IgD-negative memory B cell (primary cell): ENCODE data around the gene FKBP15. TPM values are rescaled to one million over a fixed set of nuclear protein-coding genes. Genes with fewer than 3 reads are reported as not detected.
"Not testable (repeated sequence)": the region's sequence is repeated elsewhere in the genome, so short reads cannot be mapped to it uniquely, and the experiment has no call there.

Experiments used
- H3K27ac Mint-ChIP-seq, 3 donors: one replicate each; pipeline ENCODE4 v1.8.0; 2020 to 2022; ENCODE audit warnings: mild to moderate bottlenecking in 3 of 3, mixed read lengths in 3 of 3, moderate library complexity in 1 of 3
- H3K27me3 Mint-ChIP-seq: one replicate; pipeline ENCODE4 v1.8.0; 2021; ENCODE audit warnings: mixed read lengths
- H3K36me3 Mint-ChIP-seq: one replicate; pipeline ENCODE4 v1.8.0; 2020; ENCODE audit warnings: mild to moderate bottlenecking, mixed read lengths
- H3K4me1 Mint-ChIP-seq, 3 donors: one replicate each; pipeline ENCODE4 v1.8.0; 2020 to 2022; ENCODE audit warnings: mixed read lengths in 3 of 3, mild to moderate bottlenecking in 1 of 3
- H3K4me3 Mint-ChIP-seq, 4 donors: one replicate each; pipeline ENCODE4 v1.8.0; 2020 to 2022; ENCODE audit warnings: mild to moderate bottlenecking in 4 of 4, mixed read lengths in 4 of 4, moderate library complexity in 3 of 4
- H3K9me3 Mint-ChIP-seq, 3 donors: one replicate each; pipeline ENCODE4 v1.8.0; 2020 to 2021; ENCODE audit warnings: mixed read lengths in 3 of 3, mild to moderate bottlenecking in 1 of 3
- polyA plus RNA-seq: library from polyadenylated mRNA; unstranded; fragments of 300-500 nt; fragmentation: Illumina TruSeq; gene quantifications from one replicate; pipeline ENCODE4 v1.2.3, GENCODE V29; 2021

FKBP15 gene
- polyA plus RNA-seq, 1 donor from 2014 or later: 16.8 TPM

DNA sequence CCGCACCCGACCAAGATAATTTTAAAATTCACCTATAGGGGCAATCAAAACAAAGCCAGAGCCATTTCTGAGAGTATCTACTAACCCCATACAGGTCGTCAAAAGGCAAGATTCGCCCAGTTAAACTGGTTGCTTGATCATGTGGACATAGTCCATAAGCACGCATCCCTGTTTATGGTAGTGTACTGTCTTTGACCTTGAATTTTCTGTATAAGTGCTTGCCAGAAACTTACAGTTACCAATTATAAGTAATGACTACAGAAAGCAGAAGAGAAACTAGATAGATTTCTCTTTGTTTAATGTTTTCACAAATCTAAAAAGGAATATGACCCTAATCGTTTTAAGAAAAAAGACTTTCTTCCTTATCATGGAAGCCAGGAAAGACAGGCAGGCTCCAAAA is 25.9 kb upstream of the FKBP15 start:
- Mint-ChIP-seq H3K4me1 (peaks cover 0 to 7% (median 4%) of the 10 kb centered on the region in 3 donors), H3K36me3 (peaks cover 3% of the 10 kb centered on the region), H3K4me3 (no peak overlapping the region), H3K27me3 (no peaks in the 10 kb centered on the region), H3K9me3 (no peaks in the 10 kb centered on the region), H3K27ac (no peak overlapping the region)

DNA sequence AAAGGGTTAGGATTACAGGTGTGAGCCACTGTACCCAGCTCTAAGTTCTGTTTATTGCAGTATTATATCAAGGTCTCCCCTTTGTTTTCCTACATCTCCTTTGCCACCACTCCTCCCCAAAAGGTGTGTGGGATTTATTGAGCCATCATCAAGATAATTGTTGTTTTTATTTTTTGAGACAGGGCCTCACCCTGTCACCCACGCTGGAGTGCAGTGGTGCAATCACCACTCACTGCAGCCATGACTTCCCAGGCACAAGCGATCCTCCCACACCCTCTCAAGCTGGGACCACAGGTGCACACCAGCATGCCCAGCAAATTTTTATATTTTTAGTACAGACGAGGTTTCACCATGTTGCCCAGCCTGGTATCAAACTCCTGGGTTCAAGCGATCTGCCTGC is 24.8 kb upstream of the FKBP15 start:
- H3K9me3 Mint-ChIP-seq: no peaks in the 10 kb centered on the region
- no peak overlapping the region for H3K27ac Mint-ChIP-seq
- H3K27me3 Mint-ChIP-seq: no peaks in the 10 kb centered on the region
- no peak overlapping the region for H3K4me3 Mint-ChIP-seq
- peaks cover 3% of the 10 kb centered on the region for H3K36me3 Mint-ChIP-seq
- peaks cover 0 to 7% (median 6%) of the 10 kb centered on the region in 3 donors for H3K4me1 Mint-ChIP-seq

DNA sequence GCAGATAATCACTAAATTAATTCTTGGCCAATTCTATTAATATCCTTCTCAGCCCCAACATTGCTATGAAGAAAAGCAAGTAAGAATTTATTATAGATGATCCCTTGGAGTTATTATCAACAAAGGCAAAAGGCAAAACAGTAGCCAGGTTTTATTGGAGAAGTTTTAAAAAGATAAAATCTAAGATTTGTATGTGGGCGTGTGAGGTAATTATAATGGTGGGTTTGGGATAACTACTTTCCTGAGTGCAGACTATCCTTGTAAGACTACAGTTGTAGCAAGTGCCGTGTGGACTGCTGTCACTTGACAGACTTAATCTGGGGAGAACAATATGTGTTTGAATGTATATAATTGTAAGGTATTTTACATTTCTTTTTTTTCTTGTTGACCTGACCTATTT is 23.5 kb upstream of the FKBP15 start:
- H3K4me1 Mint-ChIP-seq: peaks cover 0 to 7% (median 6%) of the 10 kb centered on the region in 3 donors

DNA sequence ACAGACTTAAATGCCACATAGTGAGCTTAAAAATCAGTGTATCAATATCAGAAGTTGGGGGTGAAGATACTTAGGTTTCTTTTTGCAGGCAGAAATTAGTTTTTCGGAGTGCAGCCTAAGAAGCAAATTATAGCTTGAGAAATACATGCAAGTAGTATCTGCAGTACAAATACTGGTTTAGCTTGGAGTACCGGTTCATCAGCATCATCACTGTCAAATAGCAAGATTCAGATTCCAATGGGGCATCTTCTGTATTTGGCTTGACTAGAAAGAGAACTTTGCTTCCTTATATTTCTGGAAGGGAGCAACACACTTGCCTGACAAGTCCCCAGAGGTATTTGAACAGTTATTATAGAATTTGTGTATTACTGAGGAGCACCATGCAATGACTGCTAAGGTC is 20.1 kb upstream of the FKBP15 start:
- Mint-ChIP-seq H3K9me3 (no peaks in the 10 kb centered on the region), H3K4me1 (peaks cover 0 to 2% (median 2%) of the 10 kb centered on the region in 3 donors), H3K36me3 (peaks cover 3% of the 10 kb centered on the region), H3K27me3 (peaks cover 1% of the 10 kb centered on the region), H3K27ac (no peak overlapping the region), H3K4me3 (no peak overlapping the region)

More for the DNA sequence above, 23.5 kb upstream of the FKBP15 start:
- H3K27ac Mint-ChIP-seq: no peak overlapping the region
- H3K4me3 Mint-ChIP-seq: no peak overlapping the region
- H3K36me3 Mint-ChIP-seq: peaks cover 3% of the 10 kb centered on the region
- peaks cover 1% of the 10 kb centered on the region for H3K27me3 Mint-ChIP-seq
- H3K9me3 Mint-ChIP-seq: no peaks in the 10 kb centered on the region

DNA sequence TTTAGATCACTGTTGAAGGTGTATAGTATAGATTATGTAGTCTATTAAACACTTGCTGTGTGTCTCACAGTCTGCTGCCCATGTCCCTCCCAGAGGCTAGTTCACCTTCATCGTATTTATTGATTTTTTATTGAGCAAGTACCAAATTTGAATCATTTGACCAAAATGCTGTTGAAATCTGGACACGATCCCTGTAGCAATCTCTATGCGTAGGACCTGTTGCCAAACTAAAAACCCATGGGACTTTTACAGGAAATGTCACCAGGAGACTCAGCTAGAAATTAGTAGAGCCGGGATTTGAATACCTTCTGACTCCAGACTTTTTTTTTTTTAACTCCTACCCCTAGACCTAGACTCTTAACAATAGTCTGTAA is 17.8 kb upstream of the FKBP15 start:
- peaks cover 7 to 11% (median 9%) of the 10 kb centered on the region in 3 donors for H3K4me1 Mint-ChIP-seq
- peaks cover 2% of the 10 kb centered on the region for H3K36me3 Mint-ChIP-seq
- no peaks in the 10 kb centered on the region for H3K9me3 Mint-ChIP-seq
- no peak overlapping the region for H3K27ac Mint-ChIP-seq
- H3K4me3 Mint-ChIP-seq: no peak overlapping the region
- H3K27me3 Mint-ChIP-seq: peaks cover 1% of the 10 kb centered on the region

DNA sequence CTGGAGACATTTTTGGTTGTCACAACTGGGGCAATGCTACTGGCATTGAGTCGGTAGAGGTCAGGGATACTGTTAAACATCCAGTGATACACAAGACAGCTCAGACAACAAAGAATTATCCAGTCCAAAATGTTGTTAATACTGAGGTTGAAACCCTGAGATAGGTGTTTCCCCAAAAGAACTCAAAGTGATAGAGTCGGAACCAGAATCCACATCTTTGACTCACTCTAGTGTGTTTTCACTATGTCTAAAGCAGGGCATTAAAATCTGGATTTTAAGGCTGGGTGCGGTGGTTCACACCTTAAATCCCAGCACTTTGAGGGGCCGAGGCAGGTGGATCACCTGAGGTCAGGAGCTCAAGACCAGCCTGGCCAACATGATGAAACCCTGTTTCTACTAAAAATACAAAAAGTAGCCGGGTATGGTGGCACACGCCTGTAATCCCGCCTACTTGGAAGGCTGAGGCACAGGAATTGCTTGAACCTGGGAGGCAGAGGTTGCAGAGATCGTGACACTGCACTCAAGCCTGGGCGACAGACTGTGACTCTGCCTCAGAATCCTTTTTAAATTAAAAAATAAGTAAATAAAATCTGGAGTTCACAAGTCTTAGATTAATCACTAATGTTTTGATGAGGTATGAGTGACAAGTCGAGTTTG is 17.3 kb upstream of the FKBP15 start:
- peaks cover 1% of the 10 kb centered on the region for H3K27me3 Mint-ChIP-seq
- H3K9me3 Mint-ChIP-seq: no peaks in the 10 kb centered on the region
- H3K4me3 Mint-ChIP-seq: no peak overlapping the region
- H3K4me1 Mint-ChIP-seq: peaks cover 10 to 14% (median 13%) of the 10 kb centered on the region in 3 donors
- no peak overlapping the region for H3K27ac Mint-ChIP-seq
- peaks cover 2% of the 10 kb centered on the region for H3K36me3 Mint-ChIP-seq

DNA sequence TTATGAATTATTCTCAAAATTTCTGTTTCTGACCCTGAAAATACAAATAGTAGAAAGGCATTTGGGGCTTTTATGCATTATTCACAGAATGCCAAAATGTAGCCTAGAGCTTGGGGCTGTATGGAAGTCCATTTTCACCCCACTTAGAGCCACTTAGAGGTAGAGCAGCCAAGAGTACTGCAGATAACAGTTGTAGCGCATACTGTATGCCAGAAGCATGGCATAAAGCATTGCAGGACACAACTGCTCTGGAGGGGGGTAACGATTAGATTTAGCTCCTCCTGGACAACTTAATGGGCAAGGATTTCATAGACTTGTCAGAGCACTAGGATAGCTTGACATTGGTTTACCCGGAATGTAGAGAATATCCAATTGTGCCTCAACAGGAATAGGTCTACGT is 15.9 kb upstream of the FKBP15 start:
- peaks cover 2% of the 10 kb centered on the region for H3K36me3 Mint-ChIP-seq
- peaks cover 1% of the 10 kb centered on the region for H3K27me3 Mint-ChIP-seq
- H3K4me3 Mint-ChIP-seq: no peak overlapping the region
- peaks cover 15 to 23% (median 23%) of the 10 kb centered on the region in 3 donors for H3K4me1 Mint-ChIP-seq
- H3K27ac Mint-ChIP-seq: no peak overlapping the region
- no peaks in the 10 kb centered on the region for H3K9me3 Mint-ChIP-seq

DNA sequence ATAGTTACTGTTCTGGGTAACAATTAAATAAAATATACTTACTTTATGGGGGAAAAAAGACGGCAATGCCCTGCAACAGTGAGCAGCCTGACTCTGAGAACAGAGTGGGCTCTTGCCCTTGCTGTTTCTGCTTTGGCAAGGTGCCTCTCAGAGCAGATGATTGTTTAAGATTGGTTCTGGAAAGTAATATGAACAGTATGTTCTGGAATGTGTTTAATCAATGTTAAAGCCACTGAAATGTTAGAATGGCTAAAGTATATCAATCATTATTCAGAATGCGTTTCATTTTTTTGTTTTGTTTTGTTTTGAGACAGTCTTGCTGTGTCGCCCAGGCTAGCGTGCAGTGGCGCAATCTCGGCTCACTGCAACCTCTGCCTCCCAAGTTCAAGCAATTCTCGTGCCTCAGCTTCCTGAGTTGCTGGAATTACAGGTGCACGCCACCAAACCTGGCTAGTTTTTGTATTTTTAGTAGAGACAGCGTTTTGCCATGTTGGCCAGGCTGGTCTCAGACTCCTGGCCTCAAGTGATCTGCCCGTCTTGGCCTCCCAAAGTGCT is 14.7 kb upstream of the FKBP15 start:
- H3K27me3 Mint-ChIP-seq, H3K9me3 Mint-ChIP-seq, H3K36me3 Mint-ChIP-seq, H3K27ac Mint-ChIP-seq, H3K4me3 Mint-ChIP-seq: not testable (repeated sequence)
- H3K4me1 Mint-ChIP-seq: peaks cover 15 to 24% (median 21%) of the 10 kb centered on the region in 3 donors

DNA sequence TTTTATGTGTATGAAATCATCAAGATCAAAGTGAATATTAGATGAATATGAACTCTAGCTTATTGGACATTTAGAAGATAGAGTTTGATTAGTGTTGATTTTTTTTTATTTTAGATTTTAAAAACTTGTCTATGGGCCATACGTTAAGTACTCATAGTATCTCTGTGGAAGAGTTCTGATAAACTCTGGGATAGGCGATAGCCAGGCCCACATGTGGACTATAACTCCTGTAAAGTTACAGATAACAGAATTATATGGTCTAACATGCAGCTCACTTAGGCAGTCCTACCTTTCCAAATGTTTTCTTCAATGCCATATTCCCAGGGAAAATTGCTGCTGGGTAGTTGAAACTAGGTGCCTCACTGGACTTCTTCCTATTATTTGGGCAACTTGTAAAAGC is 10.6 kb upstream of the FKBP15 start:
- Mint-ChIP-seq H3K36me3 (peaks cover 2% of the 10 kb centered on the region), H3K27ac (no peak overlapping the region), H3K4me3 (no peak overlapping the region), H3K4me1 (peaks cover 15 to 24% (median 23%) of the 10 kb centered on the region in 3 donors), H3K9me3 (no peaks in the 10 kb centered on the region), H3K27me3 (no peaks in the 10 kb centered on the region)

DNA sequence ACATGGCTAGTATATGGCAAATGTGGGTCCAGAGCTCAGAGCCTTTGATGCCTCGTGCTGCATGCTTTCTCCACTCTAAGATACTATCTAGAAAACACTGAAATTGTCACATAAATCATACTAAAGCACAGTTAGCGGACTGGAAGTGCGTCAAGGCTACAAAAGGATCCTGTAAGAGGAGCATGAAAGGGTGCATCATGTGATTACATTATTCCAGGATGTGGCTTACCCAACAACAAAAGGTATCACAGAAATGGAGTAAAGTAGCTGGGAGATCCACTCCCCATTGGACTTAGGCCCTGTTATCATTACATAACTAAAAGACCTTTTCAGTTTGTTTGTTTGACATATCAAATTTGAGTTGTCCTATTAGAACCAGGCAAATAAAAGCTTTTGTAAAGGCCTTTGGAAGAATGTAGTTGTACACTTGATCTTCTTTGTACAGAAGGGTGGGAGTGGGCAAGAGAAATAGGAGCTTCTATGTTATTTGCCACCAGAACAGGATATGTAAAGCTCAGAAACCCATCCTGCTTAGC is 7.1 kb upstream of the FKBP15 start:
- Mint-ChIP-seq H3K4me3 (no peak overlapping the region), H3K4me1 (peaks cover 9 to 11% (median 9%) of the 10 kb centered on the region in 3 donors), H3K27me3 (no peaks in the 10 kb centered on the region), H3K9me3 (no peaks in the 10 kb centered on the region), H3K36me3 (peaks cover 2% of the 10 kb centered on the region), H3K27ac (peak overlapping the region in 1 of 3 donors; percentile 39)

DNA sequence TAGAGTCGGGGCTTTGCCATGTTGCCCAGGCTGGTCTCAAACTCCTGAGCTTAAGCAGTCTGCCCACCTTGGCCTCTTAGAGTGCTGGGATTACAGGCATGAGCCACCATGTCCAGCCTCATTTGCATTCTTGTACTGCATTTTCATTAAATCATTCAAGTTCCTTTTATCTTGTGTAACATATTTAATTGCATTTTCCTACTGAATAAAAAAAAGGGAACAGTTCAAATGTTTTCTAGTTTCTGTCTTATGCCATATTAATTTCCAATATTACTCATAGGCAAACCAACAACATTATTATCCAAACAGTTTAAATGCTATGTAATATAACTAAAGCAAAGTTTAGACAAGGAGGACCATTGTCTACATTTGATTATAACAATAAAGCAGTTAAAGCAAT is 6.4 kb upstream of the FKBP15 start:
- Mint-ChIP-seq H3K27me3 (no peaks in the 10 kb centered on the region), H3K27ac (no peak overlapping the region), H3K4me3 (no peak overlapping the region)

DNA sequence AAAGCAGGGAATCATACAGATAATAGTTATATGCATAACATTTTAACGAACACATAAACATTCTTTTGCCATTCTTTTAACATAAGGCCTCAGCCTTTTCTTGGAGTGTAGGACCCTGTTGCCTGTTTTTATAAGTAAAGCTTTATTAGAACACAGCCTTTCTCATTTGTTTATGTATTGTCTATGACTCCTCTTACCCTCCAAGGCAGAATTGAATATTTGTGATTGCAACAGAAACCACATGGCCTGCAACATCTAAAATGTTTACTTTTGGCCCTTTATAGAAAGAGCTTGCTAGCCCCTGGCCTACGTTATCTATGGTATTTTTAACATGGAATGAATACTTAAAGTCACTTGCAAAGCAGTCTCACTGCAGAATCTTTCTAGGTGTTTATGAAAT is 2.9 kb upstream of the FKBP15 start:
- Mint-ChIP-seq H3K4me3 (peak overlapping the region in 1 of 4 donors; percentile 81), H3K4me1 (peaks cover 17 to 26% (median 22%) of the 10 kb centered on the region in 3 donors), H3K27ac (no peak overlapping the region), H3K27me3 (no peaks in the 10 kb centered on the region), H3K9me3 (no peaks in the 10 kb centered on the region), H3K36me3 (peaks cover 2% of the 10 kb centered on the region)

More for the DNA sequence above, 6.4 kb upstream of the FKBP15 start:
- Mint-ChIP-seq H3K36me3 (peaks cover 2% of the 10 kb centered on the region), H3K4me1 (peaks cover 4 to 7% (median 5%) of the 10 kb centered on the region in 3 donors), H3K9me3 (no peaks in the 10 kb centered on the region)

DNA sequence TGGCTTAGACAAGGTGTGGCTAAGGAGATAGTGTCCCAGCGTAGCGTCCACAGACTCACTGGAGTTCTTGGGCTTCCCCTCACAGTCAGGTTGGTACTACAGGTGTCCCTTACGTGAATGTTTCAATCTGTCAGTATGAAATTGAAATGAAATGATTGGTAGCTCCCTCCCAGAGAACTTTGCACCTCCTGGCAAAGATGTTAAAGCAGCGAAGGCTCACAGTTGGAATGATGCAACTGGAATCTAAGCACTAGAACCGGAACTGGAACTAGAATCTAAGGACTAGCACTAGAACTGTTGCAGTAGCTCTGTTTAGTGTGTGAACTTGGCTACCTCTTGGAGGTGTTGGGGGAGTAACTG is 1.4 kb upstream of the FKBP15 start:
- Mint-ChIP-seq H3K36me3 (peaks cover 2% of the 10 kb centered on the region), H3K27me3 (no peaks in the 10 kb centered on the region), H3K4me1 (peaks cover 24 to 32% (median 27%) of the 10 kb centered on the region in 3 donors), H3K9me3 (no peaks in the 10 kb centered on the region), H3K27ac (peak overlapping the region; percentile 80 to 92 (median 90)), H3K4me3 (peak overlapping the region; percentile 81 to 99 (median 96))

DNA sequence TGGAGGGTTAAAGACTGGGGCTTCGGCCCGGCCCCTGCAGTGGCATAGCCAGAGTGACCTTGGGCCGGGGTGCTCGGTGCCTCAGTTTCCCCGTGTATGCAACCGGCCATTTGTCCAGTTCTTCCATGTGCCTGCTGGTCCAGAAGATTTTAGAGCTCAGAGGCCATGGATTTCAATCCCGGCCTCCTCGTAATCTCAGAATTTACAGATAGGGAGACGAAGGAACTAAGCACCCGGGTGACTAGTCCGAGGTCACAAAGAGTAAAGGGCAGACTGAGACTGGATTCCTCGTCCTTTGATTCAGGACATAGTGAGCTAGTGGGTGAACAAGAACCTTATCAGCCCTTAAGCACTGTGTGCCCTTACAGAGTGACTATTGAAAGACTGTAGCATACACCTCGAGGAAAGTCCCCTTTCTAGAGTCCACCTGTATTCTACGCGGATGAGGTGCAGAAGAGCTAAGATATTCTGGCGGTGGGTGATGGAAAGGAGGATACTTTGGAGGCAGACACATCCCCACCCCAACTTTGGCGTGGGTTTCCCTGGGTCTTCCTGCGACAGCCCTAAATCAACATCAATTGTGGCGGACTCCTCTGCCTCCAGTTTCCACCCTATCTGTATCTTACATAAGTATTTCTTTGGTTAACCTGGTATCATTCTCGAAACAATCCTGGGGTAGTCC is 864 bp upstream of the FKBP15 start:
- H3K27me3 Mint-ChIP-seq: no peaks in the 10 kb centered on the region
- peak overlapping the region; percentile 81 to 99 (median 96) for H3K4me3 Mint-ChIP-seq
- H3K36me3 Mint-ChIP-seq: peaks cover 2% of the 10 kb centered on the region
- no peaks in the 10 kb centered on the region for H3K9me3 Mint-ChIP-seq
- peak overlapping the region; percentile 80 to 92 (median 90) for H3K27ac Mint-ChIP-seq
- H3K4me1 Mint-ChIP-seq: peaks cover 24 to 32% (median 27%) of the 10 kb centered on the region in 3 donors

DNA sequence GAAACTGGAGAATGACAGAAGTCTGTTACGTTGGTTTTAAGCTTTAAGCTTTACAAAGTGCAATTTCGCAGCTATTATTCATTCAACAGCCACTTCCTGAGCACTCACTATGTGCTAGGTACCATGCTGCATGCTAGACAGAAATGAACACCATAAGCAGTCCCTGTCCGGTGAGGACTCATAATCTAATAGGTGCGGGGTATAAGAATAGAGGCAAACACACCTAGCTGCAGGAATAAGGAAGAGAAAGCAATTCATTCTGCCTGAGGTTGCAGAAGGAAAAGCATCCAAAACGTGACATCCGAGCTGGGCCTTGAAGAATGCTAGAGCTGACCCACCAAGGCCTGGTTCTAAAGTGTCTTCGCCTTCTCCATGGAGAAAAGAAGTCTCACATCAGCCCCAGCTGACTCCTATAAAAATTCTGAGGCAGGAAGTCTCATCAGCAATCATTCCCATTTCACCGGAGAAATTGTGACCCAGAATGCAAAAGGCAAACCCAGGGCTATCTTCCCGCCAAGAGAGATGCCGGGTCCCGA is 542 bp downstream of the FKBP15 start:
- H3K27me3 Mint-ChIP-seq: no peaks in the 10 kb centered on the region
- H3K4me1 Mint-ChIP-seq: peaks cover 24 to 35% (median 26%) of the 10 kb centered on the region in 3 donors
- no peaks in the 10 kb centered on the region for H3K36me3 Mint-ChIP-seq
- H3K4me3 Mint-ChIP-seq: peak overlapping the region; percentile 81 to 99 (median 96)
- H3K27ac Mint-ChIP-seq: peak overlapping the region; percentile 88 to 97 (median 90)
- H3K9me3 Mint-ChIP-seq: no peaks in the 10 kb centered on the region
